OCI-LY7 (cell line): Measurements from ENCODE around the gene RASSF9. TPM values are rescaled to one million over a fixed set of nuclear protein-coding genes. Genes with fewer than 3 reads are reported as not detected.
A peak's percentile ranks its signal among the peaks of the same experiment; 100 is the strongest.

Experiments used
- BruUV-seq: library from RNA; stranded (reverse); fragments of 400-500 nt; replicated peaks from 2 replicates; lab custom pipeline; 2021; lab: Mats Ljungman, UMichigan
- CTCF ChIA-PET: fragments of 300-600 bp; sonication (Branson Sonifier 250); formaldehyde crosslinking; loops from one replicate; lab custom pipeline; 2022; ENCODE audit warnings: antibody characterized with exemption; ENCODE audit not compliant: unreplicated experiment; lab: Charles Lee
- POLR2A ChIA-PET: fragments of 300-600 bp; sonication (Branson Sonifier 250); formaldehyde crosslinking; loops from one replicate; lab custom pipeline; 2022; ENCODE audit warnings: antibody characterized with exemption; lab: Charles Lee
- DNase-seq: peaks from one replicate; pipeline ENCODE4 v3.0.0-alpha.2; 2015; ENCODE audit warnings: low spot score
- H2AFZ ChIP-seq: fragments of 200-600 bp; sonication (generic), shearing (Covaris generic); 2 replicates; pipeline ENCODE4 v1.6.1; 2014; ENCODE audit warnings: mild to moderate bottlenecking, antibody characterized with exemption, low read length, moderate library complexity
- H3K27ac ChIP-seq: fragments of 200-600 bp; sonication (generic); 2 replicates; pipeline ENCODE4 v1.5.1; 2014; ENCODE audit warnings: mixed run types, low read depth, mild to moderate bottlenecking, moderate library complexity, low read length, inconsistent platforms; ENCODE audit not compliant: poor library complexity, severe bottlenecking
- H3K36me3 ChIP-seq: fragments of 200-600 bp; sonication (generic); 2 replicates; pipeline ENCODE4 v1.6.1; 2014; ENCODE audit warnings: mild to moderate bottlenecking, antibody characterized with exemption, low read length, moderate library complexity, mixed read lengths; ENCODE audit not compliant: insufficient read depth
- H3K4me1 ChIP-seq: fragments of 200-600 bp; sonication (generic); 2 replicates; pipeline ENCODE4 v1.5.1; 2014; ENCODE audit warnings: mild to moderate bottlenecking, low read length; ENCODE audit not compliant: insufficient read depth, poor library complexity, severe bottlenecking
- H3K4me2 ChIP-seq: fragments of 200-600 bp; sonication (generic); 2 replicates; pipeline ENCODE4 v1.6.1; 2014; ENCODE audit warnings: mild to moderate bottlenecking, low read length
- H3K4me3 ChIP-seq: fragments of 200-600 bp; sonication (generic); 2 replicates; pipeline ENCODE4 v1.5.1; 2014; ENCODE audit warnings: mild to moderate bottlenecking, low read depth, low read length; ENCODE audit not compliant: poor library complexity, severe bottlenecking
- H3K79me2 ChIP-seq: fragments of 200-600 bp; sonication (generic); 2 replicates; pipeline ENCODE4 v1.6.1; 2016; ENCODE audit warnings: low read depth, mild to moderate bottlenecking, low read length, moderate library complexity, mixed read lengths; ENCODE audit not compliant: insufficient read depth
- H3K9me2 ChIP-seq: fragments of 200-600 bp; sonication (generic); 2 replicates; pipeline ENCODE4 v1.6.1; 2016; ENCODE audit warnings: mild to moderate bottlenecking, low read length, mixed read lengths; ENCODE audit not compliant: insufficient read depth
- H3K9me3 ChIP-seq: fragments of 200-600 bp; sonication (generic); 2 replicates; pipeline ENCODE4 v1.6.1; 2014; ENCODE audit warnings: mild to moderate bottlenecking, mixed run types, low read length, mixed read lengths
- H4K20me1 ChIP-seq: fragments of 200-600 bp; sonication (generic); 2 replicates; pipeline ENCODE4 v1.6.1; 2014; ENCODE audit warnings: mild to moderate bottlenecking, antibody characterized with exemption, low read length, moderate library complexity, mixed read lengths; ENCODE audit not compliant: insufficient read depth
- EZH2phosphoT487 ChIP-seq: fragments of 200-600 bp; sonication (generic); IDR thresholded peaks from 2 replicates; pipeline ENCODE4 v1.6.1; 2018; ENCODE audit warnings: low read depth, borderline replicate concordance, mild to moderate bottlenecking, mixed run types, antibody characterized with exemption, low read length, moderate library complexity, mixed read lengths
- intact Hi-C: fragments of 100-400 bp; cut with micrococcal nuclease; formaldehyde crosslinking; loops from one replicate; pipeline ENCODE4 v1.10.0; 2022; ENCODE audit not compliant: unreplicated experiment
- total RNA-seq, 2 experiments: library from RNA; depleted of rRNA in 1 of 2; stranded (reverse); fragments of >200 nt in 1 of 2; shearing (Covaris generic) in 1 of 2; gene quantifications; 2 replicates each; pipeline ENCODE4 v1.2.3, GENCODE V29; 2014 to 2022
- TF ChIP-seq, protein P1 (sequence below): fragments of 200-600 bp; sonication (generic); conservative IDR thresholded peaks from 2 replicates; pipeline ENCODE4 v1.5.1; 2014; ENCODE audit warnings: mild to moderate bottlenecking, antibody characterized with exemption, low read length, moderate library complexity, mixed read lengths

Gene RASSF9
- total RNA-seq, 2 experiments from 2014 or later: not detected

DNA sequence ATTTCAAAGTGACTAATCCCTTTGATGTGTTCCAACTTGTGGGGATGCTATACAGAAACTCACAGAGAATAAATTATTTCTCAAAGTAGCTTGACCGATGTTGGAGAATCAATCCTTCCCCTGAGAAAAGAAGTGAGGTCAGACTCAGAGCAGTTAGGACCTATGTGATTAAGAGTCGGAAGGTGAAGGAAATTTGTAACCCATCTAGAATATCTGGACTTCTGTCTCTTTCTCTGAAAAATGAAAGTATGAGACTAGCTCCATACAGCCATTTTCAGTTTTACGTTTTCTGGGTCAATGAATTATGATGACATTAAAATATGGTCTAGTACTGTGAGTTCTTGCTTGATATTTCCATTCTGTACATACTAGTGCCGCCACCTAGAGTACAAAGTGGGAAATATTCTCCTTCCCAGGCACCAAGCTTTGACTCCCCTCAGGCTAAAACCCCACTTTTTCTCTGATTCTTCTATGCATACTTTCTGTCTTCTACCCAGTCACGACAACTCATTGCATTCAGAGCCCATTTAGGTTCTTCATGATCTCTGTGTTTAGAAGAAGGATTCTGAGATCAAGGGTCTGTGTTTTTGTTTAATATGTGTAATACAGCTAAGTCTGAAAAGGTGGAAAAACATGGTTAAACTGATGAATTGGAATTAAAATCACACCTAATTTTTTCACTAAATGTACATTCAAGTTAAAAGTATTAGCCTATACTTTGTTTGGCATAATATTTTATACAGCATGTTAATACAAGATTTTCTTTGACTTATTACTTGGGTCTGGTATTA is 31.0 kb upstream of the RASSF9 start:
- H3K4me1 ChIP-seq: no peaks in the 10 kb centered on the region
- BruUV-seq: no TSS peak
- H4K20me1 ChIP-seq: no peaks in the 10 kb centered on the region
- H3K36me3 ChIP-seq: no peaks in the 10 kb centered on the region
- no peaks in the 10 kb centered on the region for H3K79me2 ChIP-seq
- no peak overlapping the region for H3K4me3 ChIP-seq
- H3K9me2 ChIP-seq: no peaks in the 10 kb centered on the region
- H2AFZ ChIP-seq: no peak overlapping the region
- ChIA-PET CTCF (interaction anchor here (1.0 kb wide), 1 partner anchor 12 kb away, joined by 3 read pairs; no protein-coding TSS in a partner anchor), POLR2A (interaction anchor here (0.5 to 1.1 kb wide), 4 partner anchors 22 to 294 kb away, joined by 3 to 4 read pairs (median 3); no protein-coding TSS in a partner anchor)
- peak; percentile 35 for DNase-seq
- H3K4me2 ChIP-seq: no peak overlapping the region
- intact Hi-C loops: loop anchor here (2.0 to 5.0 kb wide), 2 partner anchors 292 to 390 kb away; no protein-coding TSS in a partner anchor
- TF ChIP-seq, protein P1, sequence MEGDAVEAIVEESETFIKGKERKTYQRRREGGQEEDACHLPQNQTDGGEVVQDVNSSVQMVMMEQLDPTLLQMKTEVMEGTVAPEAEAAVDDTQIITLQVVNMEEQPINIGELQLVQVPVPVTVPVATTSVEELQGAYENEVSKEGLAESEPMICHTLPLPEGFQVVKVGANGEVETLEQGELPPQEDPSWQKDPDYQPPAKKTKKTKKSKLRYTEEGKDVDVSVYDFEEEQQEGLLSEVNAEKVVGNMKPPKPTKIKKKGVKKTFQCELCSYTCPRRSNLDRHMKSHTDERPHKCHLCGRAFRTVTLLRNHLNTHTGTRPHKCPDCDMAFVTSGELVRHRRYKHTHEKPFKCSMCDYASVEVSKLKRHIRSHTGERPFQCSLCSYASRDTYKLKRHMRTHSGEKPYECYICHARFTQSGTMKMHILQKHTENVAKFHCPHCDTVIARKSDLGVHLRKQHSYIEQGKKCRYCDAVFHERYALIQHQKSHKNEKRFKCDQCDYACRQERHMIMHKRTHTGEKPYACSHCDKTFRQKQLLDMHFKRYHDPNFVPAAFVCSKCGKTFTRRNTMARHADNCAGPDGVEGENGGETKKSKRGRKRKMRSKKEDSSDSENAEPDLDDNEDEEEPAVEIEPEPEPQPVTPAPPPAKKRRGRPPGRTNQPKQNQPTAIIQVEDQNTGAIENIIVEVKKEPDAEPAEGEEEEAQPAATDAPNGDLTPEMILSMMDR: peak; percentile 83
- no peak for TF ChIP-seq EZH2phosphoT487
- no peak overlapping the region for H3K27ac ChIP-seq
- H3K9me3 ChIP-seq: no peaks in the 10 kb centered on the region

DNA sequence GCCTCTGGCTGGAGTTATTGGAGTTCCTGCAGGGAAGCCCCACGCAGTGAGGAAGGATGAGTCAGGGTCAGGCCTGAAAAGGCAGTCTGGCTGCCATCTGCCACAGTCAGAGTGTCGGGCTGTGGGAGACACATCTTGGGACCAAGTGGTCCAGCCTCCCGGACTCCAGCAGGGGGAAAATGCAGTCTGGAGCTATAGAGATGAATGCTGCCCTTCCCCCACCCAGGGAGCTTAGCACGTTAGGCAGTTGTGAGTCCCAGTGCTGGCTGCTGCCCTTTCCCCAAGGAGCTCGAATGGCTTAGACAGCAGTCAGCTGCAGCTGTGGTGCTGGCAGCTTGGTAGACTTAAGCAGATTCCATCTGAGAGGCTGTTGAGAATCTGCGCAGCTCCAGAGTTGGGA is 29.7 kb upstream of the RASSF9 start:
- no peak for DNase-seq
- intact Hi-C loops: loop anchor here (2.0 to 5.0 kb wide), 2 partner anchors 291 to 389 kb away; no protein-coding TSS in a partner anchor
- BruUV-seq: no TSS peak
- ChIA-PET CTCF (no interaction called here), POLR2A (no interaction called here)
- no peaks in the 10 kb centered on the region for H3K9me2 ChIP-seq
- H3K4me2 ChIP-seq: no peak overlapping the region
- H2AFZ ChIP-seq: no peak overlapping the region
- TF ChIP-seq EZH2phosphoT487: no peak
- TF ChIP-seq, protein P1: no peak
- no peaks in the 10 kb centered on the region for H3K9me3 ChIP-seq
- H4K20me1 ChIP-seq: no peaks in the 10 kb centered on the region
- H3K36me3 ChIP-seq: no peaks in the 10 kb centered on the region
- H3K4me3 ChIP-seq: no peak overlapping the region
- H3K79me2 ChIP-seq: no peaks in the 10 kb centered on the region
- no peaks in the 10 kb centered on the region for H3K4me1 ChIP-seq
- H3K27ac ChIP-seq: no peak overlapping the region

DNA sequence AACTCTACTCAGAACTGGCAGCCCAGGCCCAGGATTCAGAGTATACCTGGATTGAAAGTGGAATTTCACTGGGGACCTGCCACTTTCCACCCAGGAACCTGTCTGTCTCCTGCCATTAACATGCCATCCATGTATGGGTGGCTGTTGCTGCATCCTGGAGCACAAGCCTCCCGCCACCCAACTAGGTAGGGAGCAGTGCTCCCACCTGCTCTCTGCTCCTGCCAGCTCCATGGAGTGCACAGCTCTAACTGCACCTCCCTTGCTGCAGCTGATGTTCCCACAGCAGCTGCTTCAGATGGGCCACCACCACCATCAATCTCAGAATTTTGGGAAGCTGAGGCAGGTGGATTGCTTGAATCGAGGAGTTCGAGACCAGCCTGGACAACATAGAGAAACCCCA is 20.8 kb upstream of the RASSF9 start:
- Histone ChIP-seq H3K9me3 (no peaks in the 10 kb centered on the region), H3K4me2 (no peak overlapping the region), H3K9me2 (no peaks in the 10 kb centered on the region), H3K79me2 (no peaks in the 10 kb centered on the region), H3K4me1 (no peaks in the 10 kb centered on the region), H3K36me3 (no peaks in the 10 kb centered on the region), H2AFZ (no peak overlapping the region), H4K20me1 (no peaks in the 10 kb centered on the region), H3K27ac (no peak overlapping the region), H3K4me3 (no peak overlapping the region)
- no peak for TF ChIP-seq EZH2phosphoT487
- TF ChIP-seq, protein P1: no peak
- intact Hi-C loops: no loop called here
- ChIA-PET CTCF (no interaction called here), POLR2A (no interaction called here)
- BruUV-seq: no TSS peak
- DNase-seq: no peak
